Measurements from ENCODE around the gene FUT6.

- TF ChIP-seq EZH2phosphoT487 (IDR thresholded peaks at IDR 0.05; ENCODE audit: insufficient read depth, low read depth) = no peak
- no peak for TF ChIP-seq EZH2 (IDR thresholded peaks at IDR 0.05; ENCODE audit: insufficient read depth, poor library complexity, severe bottlenecking)
These were observed 41.1 kb upstream of the FUT6 start for GRCh38 chr19:5880604-5881078.

All from GM23248 (cell line).